Activated T-cell treated with anti-CD3 and anti-CD28 coated beads for 1 hour (primary cell): Measurements from ENCODE around the gene CPA1.

Experiments
- DNase-seq: peaks from one replicate; pipeline ENCODE4 v3.0.0-alpha.2; 2020; ENCODE audit warnings: low read depth

The CPA1 gene

DNA sequence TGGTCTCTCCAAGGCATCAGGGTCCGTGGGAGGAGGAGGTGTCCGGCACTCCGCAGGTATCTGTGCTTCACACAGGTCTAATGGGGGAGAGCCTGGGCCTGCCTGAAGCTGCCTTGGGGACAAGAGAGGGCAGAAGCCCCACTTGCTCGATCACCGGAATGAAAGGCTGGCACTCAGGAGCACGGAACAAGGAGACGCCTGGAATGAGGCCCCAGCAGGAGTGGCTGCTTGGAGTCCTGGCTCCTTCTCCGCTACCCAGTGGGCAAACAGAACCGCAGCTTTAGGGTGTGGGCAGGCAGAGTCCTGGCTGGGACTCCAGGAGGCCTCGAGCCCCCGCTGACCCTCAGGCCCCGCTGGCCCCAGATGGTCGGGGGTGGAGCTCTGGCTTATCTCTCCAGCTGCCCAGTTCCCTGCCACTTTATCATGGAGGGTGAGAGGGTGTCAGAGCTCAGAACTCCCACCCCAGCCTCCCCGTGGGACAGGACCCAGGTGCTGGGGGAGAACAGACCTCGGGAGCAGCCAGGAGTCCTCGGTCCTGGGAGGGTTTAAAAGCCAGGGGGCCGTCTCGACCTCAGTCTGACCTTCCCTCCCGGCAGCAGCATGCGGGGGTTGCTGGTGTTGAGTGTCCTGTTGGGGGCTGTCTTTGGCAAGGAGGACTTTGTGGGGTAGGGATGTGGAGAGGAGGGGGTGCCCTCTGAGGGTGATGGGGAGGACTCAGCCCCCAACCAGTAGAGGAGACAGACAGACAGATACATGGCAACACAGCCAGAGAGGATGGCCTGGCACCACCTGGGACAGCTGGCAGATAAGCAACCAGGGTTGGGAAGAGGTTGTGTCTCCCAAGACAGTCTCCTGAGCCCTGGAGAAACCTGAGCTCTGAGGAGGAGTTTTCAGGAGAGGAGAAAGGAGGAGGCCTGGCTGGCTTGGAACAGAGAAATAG, at the start of gene CPA1:
TSS of gene CPA1 (plus strand) at position 574 of the 940 bp plus-strand sequence. CDS start at position 601, 27 bp downstream.
- no peak for DNase-seq

DNA sequence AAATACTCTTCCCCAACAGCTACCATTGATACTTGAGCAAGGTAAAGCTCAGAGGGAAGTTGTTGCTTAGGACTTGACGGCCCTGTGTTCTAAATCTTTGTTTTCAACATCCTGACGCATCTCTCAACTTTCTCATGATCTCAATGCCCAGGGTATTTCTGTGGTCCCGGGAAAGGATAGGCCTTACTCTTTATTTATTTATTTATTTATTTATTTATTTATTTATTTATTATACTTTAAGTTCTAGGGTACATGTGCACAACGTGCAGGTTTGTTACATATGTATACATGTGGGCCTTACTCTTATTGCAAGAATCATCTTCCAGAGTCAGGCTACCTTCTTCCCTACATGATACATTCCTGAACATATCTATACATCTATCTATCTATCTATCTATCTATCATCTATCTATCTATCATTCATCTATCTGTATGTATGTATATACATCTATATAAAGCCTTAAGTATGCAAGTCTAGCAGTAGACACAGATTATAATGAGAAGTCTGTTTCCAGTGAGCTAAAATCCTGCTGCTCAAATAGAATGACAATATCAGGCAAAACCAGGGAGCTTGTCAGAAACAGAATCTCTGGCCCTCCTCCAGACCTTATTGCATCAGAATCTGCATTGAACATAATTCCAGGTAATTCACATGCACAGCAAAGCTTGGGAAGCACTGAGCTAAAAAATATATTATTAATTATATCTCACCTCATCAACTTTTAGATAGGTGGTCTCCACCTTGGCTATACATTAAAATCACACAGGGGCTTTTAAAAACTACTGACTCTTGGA, 47.8 kb upstream of the CPA1 start:
- no peak for DNase-seq

DNA sequence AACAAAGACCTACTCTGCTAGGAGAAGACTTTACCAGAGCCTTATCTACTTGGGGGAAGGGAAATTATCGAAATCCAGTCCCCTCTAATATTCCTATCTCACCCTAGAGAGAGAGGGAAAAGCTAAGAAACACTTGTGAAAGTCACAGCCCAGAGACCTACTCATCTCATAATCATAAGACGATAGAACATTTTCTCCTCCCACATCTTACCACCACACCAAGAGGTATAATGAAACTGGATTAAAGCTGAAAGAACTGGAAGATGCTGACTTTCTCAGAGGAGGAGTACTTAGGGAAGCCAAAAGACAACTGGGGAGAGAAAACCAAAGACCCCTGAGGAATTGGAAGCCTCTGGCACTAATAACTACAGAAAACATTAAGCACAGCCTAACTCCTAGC, 46.5 kb upstream of the CPA1 start:
- DNase-seq, result no peak

DNA sequence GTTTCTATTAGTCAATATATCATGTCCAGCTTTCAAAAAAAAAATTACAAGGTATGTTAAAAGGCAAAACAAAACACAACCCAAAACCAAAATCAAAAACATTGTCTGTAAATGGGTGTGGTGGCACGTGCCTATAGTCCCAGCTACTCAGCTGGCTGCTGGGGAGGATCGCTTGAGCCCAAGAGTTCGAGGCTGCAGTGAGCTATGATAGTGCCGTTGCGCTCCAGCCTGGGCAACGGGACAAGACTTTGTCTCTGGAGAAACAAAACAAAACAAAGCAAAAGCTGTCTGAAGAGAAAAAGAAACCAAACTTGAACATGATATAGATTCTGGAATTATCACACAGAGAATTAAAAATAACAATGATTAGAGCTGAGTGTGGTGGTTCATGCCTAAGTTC, 46.0 kb upstream of the CPA1 start:
- no peak for DNase-seq

DNA sequence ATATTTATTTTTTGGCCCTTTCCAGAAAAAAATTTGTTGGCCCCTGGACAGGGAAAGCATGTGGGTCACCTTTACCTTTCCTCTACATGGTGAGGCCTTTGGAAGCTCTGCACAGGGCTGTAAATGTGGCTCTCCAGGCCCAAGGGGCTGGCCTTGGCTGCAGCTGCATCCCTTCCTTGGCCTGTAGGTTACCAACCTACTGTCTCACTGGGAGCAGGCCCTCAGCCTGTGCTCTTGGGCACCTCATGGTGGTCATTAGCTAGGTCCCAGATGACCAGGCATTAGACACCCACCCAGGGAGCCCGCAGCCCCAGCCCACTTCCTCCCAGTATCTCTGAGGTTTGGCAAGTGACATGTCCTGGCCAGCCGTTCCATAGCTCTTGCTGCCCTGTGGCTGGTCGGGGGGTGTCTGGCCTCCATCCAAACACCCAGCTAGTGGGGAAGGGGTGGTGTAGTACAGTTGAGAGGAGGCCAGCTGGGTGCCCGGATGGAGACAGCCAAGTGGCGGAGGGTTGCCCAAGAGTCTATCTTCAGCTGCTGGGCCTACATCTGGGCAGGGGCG, 42.8 kb upstream of the CPA1 start:
- DNase-seq, result no peak

DNA sequence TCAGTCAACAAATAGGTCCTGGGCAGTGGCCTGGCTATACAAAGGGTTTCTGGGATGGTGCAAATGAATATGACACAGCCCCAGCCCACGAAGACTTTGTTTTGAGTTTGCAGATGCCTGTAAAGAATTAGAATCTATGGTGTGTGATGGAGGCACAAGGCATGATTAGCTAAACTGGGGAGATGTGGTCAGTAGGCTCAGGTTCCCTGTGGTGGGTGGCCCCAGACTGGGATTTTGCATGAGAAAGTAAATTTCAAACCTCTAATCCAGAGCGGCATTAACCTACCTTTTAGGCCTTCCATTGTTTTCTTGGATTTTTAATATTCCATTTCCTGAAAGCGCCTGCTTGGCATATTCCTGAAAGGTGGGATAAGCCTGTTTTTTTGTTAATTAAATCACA, 42.1 kb upstream of the CPA1 start:
- DNase-seq, result no peak

DNA sequence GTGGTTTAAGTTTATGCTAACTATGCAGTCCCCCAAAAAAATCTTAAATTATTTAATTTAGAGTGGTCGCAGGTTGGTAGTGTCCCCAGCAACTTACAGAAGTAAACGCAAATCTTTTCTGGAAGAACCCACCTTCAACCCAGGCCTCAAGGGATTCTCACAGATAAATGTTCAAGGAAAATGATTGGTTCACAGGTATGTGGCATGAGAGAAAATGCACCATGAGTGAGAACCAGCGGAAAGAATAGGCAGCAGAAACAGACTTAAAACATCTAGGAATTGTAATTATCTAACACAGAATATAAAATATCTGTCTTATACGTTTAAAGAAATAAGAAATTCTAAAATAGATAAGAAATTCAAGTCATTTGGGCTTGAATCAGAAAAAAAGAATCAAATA, 38.4 kb upstream of the CPA1 start:
- DNase-seq, result no peak

DNA sequence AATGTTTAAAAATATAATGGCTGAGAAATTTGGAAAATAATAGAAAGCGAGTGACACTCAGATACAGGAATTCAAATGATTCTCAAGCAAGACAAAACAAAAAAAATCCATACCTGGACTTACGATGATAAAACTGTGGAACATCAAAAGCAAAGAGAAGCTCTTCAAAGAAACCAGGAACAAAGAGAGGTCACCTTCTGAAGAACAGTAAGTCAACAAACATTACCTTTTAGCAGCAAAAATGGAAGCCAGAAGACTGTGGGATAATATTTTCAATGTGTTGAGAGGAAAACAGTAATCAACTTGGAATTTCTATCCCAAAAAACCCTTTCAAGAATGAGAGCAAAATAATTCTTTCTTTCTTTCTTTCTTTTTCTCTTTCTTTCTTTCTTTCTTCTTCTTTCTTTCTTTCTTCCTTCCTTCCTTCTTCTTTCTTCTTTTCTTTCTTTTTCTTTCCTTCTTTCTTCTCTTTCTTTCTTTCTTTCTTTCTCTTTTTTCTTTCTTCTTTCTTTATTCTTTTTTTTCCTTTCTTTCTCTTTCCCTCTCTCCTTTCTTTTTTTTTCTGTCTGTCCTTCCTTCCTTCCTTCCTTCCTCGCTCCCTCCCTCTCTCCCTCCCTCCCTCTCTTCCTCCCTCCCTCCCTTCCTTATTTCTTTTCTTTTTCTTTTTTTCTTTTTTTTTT, 37.5 kb upstream of the CPA1 start:
- no peak for DNase-seq

DNA sequence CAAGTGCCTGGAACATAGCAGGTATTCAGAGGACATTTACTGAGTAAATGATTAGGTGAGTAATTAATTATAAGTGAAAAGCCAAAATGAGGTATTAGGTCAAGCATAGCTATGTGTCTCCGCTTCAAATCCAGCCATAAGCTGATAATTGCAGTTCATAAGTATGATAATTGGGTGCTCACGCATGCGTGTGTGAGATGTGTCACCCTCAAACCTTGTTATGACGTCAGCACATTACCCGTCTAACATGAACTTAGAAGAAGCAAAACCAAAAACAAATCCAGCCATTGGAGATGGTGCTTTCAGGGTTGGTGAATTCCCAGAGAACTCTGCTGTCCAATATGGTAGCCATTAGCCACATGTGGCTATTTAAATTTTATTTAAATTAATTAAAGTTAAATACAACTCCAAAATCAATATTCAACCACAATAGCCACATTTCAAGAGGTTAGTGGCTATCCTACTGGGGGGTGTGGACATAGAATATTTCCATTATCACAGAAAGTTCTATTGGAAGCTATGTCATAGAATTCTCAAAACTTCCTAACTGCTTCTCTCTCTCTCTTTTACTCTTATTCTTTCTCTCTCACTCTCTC, 35.9 kb upstream of the CPA1 start, which contains the start of gene CPA5:
TSS of gene CPA5 (plus strand) at position 546 of the 596 bp plus-strand sequence. CDS start 1,670 bp downstream, outside the sequence.
- no peak for DNase-seq

DNA sequence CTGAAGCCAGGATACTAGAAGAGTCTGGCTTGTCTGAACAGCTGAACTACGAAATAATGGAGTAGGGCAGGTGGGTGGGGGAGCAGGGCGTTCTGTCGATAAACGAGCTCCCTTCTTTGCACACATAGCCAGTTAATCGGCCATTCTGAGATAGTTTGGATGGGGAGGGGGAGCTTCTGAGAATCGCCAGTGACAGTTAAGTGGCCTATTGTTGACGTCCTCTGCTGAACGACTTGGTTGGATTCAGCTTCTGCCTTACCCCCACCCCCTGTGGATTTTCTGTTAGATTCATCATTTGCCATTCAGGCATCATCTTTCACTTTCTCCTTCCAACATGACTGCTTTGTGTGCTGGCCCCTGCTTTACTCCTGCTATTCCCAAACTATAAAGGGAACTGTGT, 35.2 kb upstream of the CPA1 start:
- no peak for DNase-seq

DNA sequence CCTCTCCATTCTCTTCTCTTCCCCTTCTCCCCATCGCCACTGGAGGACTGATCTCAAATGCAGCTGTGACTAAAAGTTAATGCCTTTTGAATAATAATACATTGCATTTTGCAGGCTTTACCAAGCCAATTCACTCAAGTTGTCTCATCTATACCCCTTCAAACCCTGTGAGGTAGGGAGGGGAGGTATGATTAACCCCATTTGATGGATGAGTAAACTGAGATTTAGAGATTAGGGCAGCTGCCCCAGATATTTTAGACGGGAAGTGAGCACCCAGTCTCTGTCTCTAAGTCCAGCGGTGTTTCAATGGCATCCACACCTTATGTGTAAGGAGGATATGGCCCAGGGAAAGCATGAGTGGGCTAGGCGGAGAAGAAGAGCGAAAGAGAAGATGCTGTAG, 34.6 kb upstream of the CPA1 start:
- no peak for DNase-seq

DNA sequence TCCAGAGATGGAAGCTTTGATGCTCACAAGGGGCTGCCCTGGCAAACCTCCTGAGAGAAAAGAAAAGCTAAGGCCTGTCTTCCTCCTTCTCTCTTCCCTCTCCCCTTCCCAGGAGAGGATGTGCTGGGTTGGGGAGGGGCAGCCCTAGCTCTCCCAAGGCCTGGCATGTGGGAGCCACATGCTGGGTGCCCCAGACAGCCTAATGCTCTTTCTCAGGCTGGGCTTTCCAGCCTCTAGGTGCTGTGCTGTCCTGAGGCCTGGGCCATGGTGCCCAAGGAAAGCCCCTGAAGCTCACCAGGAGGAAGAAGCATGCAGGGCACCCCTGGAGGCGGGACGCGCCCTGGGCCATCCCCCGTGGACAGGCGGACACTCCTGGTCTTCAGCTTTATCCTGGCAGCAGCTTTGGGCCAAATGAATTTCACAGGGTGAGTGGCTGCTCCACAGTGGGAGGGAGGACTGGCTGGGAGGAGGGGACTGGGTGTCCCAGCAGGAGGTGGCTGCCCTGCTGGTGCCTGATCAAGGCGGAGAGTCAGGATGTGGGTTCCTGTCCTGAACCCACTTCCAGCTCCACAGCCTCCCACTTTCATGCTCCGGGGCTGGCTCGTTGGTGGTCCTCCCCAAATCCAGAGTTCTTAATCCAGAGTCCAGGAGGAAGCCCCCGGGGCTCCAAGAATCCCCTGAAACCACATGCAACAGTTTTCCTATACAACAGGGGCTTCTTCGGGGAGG, 34.0 kb upstream of the CPA1 start:
- DNase-seq, result no peak

DNA sequence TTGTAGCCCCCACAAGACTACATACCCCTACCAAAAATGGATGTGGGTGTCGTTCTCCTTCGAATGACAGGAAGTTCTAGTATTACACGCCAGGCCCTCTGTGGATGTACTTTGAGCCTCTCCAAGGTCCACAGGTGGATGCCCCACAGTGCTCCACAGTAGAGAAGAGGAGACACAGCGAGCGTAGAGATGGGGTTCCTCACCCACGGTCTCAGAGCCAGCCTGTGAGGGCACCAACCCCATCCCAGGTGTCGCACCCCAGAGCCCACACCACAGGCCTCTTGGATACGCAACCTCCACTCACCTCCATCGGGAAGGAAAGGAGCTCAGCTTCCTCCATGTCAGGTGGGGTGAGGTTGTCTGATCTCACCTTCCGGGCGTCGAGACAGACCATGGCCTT, 33.4 kb upstream of the CPA1 start:
- no peak for DNase-seq

DNA sequence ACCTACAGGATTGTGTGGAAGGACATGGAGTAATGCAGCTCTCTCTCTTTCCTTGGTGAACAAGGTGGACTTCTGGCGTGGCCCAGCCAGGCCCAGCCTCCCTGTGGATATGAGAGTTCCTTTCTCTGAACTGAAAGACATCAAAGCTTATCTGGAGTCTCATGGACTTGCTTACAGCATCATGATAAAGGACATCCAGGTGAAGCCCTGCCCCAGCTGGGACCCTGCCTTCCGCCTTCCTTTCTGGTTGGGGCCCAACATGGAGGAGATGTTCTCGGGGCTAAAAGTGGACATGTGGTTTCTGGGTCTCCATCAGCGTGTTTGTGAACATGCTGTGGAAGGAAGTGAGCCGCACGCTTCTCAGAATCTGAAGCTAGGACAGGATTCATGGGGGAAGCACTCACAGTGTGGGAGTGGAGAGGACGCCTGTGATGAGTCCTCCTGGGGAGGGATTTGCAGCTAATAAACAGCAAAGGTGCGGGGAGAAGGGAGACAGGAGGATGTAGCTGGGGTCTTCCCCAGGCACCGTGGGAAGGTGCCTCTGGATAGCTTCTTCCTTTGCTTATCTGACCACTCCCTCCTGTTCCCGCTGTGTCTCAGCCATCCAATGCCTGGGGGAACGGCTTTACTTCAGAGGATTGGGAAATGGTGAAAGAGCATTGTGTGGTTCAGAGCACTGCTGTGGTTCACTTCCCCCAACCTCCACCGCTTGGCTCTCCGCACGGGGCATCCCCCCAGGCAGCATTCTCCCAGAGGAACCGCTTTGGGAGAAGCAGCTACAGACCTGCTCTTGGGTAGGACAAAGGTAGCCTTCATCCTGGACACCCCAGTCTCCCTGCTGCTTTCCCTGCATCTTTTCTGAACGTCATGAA, 30.1 kb upstream of the CPA1 start:
- no peak for DNase-seq

DNA sequence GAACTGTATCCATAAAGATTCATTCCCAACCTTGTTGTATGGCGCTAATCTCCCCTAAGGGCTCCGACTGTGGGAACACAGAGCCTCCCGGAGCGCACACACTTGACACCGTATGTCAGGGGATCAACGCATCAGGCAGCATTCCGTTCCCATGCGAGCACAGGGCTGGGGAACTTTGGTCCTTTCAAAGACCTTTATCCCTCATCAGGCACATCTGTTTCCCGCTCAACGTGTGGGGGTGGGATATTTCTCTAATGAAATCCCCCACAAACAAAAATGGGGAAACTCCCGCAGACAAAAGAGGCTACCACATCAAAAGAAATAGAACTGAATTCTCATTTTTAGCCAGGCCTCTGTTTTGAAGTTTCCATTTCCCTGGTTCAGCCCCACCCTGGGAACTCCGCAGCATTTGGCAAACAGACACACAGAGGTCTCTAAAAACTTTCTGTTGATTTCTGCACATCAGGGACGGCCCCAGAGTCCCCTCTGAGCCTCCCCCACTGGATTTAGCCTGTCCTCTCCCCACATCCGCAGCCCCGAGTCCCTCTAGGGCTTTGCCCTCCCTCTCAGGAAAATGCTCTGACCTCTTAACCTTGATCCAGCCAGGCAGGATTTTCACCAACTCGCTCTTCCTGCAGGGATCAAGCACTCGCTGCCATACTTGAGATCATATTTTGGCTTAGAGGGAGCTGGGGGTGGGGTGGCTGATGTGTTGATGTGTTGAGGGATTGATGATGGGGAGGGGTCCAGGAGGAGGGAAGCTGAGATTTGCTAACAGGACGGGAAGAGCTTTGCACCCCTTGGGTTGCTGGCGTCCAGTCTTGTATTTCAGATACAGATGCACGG, 29.1 kb upstream of the CPA1 start:
- no peak for DNase-seq

DNA sequence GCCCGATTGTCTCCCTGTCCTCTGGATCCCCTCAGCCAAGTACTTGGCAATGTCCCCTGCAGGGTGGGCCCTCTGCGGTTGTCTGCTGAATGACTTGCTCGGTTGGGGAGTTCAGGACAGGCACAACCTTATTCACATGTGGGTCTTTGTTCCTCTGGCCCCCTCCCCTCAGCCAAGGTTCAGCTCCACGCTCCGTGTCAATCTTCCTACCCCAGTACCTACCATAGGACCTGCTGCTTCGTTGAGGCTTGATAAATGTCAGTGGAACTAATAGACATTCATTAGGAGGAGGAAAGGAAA, 28.6 kb upstream of the CPA1 start:
- DNase-seq, result no peak

DNA sequence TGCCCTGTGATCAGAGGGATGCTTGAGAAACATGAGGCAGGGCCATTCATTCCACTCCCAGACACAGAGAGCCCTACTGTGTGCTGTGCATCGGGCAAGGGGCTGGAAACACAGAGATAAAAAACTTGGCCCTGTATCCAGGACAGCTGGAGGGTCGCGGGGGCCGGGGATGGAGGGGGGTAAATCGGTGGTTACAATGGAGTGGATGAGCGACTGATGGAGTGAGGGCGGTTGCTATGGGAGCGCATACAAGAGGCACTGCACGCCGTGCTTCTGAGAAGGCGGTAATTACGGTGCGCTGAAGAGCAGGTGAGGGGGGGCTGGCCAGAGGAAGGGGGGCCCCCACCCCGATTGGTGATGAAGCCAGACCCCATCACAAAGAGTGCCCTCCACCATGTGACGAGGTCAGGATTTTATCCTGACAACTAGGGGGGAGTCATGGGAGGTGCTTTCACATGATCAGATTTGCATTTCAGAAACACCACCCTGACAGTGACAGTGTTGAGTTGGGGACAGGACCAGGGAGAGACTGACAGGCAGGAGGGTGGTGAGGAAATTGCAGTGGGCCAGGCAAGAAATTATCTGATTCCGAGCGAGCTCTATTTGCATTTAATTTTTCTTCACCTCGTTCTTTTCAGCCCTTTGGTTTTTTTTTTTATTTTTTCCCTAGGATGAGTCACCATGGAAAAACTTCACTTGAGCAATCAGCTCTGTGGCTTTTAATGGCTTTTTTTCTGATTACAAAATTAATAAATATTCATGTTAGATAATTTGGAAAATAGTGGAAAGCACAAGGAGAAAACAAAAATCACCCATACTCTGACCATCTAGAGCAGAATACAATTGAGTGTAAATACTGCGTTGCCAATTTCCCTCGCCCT, 27.9 kb upstream of the CPA1 start:
- no peak for DNase-seq

DNA sequence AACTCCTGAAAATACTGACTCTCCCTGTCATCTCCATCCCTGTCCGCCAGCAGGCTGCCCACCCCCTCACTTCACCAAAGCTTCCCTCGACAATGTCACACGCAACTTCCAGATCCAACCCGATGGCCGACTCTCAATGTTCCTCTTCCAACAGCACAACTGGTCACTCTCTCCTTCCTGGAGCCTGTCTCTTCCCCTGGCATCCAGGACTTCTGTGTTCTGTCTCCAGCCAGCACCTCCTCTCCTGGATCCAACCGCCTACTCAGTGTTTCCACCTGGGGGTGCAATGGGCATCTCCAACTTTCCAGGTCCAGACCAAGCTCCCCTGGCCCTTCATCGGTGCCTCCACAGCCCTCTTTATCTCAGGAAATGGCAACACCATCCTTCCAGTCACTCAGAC, 27.1 kb upstream of the CPA1 start:
- no peak for DNase-seq
